ENCODE results near the gene PCP4L1.
"Not testable (repeated sequence)": the region's sequence is repeated elsewhere in the genome, so short reads cannot be mapped to it uniquely, and the experiment has no call there.

Gene PCP4L1

DNA sequence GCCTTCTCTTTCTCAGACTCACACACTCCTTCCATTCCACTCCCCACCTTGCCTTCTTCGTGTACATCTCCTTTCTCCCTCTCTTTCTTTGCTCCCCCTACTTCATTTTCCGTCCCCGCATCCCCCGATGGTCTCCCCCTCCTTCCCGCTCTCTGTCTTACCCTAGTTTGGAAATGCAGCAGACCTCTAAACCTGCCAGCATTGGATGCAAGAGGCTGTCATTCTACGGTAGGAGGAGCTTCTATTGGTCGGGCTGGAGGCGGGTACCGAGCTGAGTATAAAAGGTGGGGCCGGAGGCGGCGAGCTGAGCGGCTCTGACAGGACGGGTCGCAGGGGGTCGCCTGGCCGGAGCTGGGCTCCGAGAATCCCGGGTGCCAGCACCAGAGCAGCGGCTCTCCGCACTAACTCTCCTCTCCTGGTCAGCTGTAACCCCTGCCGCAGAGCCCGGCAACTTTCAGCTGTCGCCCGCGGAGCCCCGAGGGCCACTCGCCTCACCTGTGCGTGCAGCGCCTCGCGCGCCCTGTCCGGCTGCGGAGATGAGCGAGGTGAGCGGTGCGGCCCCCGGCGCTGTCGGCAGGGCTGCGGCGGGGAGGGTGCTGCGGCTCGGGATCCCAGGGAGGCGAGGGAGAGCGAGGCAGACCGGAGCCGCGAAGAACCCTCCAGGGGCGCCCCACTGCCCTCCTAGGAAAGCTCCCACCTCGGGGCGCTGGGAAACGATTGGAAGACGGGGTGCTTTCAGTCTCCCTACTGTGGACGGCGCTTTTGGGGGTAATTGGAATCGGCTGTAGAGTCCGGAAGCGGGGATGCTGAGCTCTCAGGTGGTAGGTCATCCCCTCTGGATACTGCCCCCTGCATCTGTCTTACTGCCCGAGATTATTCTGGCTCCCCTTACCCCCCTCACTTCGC, at the start of gene PCP4L1:
Gene PCP4L1 (plus strand): TSS at position 307 of the 906 bp plus-strand sequence. CDS start 230 bp downstream, at position 537.
- DNase-seq (ENCODE audit: low read depth in 2 of 2) = peak in 1 of 2 donors; percentile 6

DNA sequence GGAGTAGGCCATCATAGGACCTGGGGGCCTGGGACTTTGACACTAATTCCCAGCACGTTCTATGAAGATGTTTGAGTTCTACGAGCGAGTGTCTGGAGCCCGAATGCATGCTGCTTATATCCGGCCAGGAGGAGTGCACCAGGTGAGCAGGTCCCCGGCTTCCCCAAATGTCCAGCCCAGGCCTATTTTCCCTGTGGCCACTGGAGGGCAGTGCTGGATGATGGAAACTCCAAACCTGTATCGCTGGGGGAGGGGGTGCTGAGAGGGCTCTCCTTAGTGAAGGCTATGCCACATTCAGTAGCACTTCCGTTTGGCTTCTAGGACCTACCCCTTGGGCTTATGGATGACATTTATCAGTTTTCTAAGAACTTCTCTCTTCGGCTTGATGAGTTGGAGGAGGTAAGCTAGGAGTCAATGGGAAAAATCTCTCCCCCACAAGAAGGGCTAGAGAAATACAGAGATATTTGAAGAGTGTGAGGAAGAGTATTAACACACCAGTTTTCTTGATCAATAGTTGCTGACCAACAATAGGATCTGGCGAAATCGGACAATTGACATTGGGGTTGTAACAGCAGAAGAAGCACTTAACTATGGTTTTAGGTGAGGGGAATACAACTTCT, 48.6 kb upstream of the PCP4L1 start:
- DNase-seq (ENCODE audit: low read depth in 2 of 2) = peak; percentile 49 to 53

DNA sequence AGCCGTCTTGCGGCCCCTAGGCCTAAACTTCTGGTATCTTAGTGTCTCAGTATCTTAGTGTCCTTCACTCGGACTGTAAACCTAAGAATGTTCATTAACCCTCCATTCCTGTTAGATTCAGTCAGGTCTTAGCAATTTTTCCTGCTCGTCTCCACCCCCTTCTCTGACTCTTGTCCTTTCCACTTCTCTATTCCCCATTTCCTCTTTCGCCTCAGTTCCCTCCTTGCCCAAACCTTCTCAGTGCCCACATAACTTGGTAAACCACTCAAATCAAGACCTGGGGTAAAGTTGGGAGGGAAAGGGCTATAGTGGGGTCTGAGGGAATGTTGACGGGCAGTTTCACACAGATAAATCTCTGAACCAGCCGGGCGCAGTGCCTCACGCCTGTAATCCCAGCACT, 44.2 kb upstream of the PCP4L1 start:
- no peak for DNase-seq (ENCODE audit: low read depth in 2 of 2)

DNA sequence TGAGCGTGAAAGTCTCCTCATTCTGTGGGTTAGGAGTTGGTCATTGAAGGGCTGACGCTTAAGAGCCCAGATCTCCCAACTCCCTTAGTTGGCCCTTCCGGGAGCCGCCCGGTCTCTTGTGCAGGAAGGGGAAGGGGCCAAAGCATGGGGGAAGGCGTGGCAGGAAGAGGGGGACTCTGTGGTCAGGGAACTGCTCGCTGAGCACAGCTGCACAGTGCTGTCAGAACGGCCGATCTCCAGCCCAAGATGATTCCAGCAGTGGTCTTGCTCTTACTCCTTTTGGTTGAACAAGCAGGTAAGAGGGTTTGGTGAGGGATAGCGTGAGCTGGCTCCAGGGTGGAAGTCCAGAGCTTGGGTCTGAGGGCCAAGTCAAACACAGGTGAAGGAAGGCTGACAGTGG, 43.5 kb upstream of the PCP4L1 start, which contains the start of gene FCER1G:
Gene FCER1G (plus strand): TSS at position 220 of the 400 bp plus-strand sequence. CDS start 27 bp downstream, at position 247.
- no peak for DNase-seq (ENCODE audit: low read depth in 2 of 2)

DNA sequence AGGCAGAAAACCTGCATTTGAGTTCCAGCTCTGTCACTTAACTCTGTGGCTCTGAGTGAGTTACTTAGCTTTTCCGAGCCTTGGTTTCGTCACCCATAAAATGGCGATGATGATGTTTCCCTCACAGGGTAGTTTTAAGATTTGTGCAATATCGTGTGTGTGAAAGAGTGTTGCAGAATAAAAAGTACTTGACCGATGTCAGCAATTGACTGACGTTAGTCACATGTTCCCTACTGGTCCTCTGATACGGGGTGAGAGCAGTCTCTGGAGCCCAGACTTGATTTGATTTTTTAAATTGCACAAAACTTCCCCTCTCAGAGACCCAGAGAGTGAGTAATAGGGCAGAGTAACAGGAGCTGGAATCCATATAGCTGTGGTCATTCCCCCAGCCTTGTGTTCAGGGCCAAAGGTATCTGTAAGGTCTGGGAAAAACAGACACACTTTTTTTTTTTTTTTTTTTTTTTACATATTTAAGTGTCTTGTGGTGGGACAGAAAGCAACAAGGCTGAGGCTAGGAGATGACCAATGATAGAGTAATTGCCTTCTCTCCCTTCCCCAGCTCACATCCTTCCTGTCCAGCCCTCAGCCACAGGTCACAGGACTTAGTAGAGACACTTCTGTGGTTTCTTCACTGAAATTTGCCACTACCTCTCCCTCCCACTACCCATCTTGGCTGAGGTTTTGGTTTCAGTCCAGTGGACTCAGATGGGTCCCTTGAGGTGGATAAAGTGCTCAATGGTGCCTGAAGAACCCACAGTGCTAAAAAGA, 41.4 kb upstream of the PCP4L1 start:
- DNase-seq (ENCODE audit: low read depth in 2 of 2) = no peak

DNA sequence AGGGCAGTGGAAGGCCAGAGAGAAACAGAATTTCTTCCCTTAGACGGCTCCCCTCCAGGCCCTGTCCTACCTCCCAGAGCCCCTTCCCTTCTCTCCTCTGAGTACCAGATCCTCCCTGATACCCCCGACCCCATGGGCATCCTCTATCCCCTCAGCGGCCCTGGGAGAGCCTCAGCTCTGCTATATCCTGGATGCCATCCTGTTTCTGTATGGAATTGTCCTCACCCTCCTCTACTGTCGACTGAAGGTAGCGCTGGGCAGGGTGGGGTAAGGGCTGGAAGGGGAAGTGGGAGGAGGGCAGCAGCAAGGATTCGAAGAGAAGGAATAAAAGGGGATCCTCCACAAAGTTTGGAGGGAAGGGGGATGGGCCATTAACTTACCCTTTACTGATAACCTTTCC, 40.7 kb upstream of the PCP4L1 start:
- DNase-seq (ENCODE audit: low read depth in 2 of 2) = no peak

DNA sequence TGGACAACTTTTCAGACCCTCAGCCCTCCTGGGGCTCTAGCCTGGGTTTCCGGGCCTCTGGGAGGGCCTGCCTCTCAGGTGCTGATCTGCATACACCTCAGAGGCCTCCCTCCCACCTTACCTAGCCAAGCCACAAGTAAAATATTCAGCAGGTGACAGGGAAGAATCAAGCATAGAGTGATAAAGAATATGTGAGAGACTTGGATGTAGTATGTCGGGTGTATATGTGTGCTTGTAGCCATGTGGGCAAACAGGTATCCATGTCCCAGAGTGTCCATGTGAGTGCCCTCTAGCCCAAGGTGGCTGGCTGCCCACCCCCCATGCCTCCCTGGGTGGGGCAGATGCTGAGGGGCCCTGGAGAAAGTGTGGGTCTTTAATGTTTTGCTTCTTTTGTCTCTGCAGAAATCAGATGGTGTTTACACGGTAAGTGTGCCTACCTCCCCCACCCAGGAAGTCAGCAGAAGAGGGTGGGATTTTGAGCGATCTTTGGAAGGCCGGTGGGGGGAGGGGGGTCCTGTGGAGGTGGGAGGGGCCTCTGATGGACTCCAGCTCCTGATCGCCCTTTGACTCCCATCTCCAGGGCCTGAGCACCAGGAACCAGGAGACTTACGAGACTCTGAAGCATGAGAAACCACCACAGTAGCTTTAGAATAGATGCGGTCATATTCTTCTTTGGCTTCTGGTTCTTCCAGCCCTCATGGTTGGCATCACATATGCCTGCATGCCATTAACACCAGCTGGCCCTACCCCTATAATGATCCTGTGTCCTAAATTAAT, 40.1 kb upstream of the PCP4L1 start:
- DNase-seq (ENCODE audit: low read depth in 2 of 2) = no peak

DNA sequence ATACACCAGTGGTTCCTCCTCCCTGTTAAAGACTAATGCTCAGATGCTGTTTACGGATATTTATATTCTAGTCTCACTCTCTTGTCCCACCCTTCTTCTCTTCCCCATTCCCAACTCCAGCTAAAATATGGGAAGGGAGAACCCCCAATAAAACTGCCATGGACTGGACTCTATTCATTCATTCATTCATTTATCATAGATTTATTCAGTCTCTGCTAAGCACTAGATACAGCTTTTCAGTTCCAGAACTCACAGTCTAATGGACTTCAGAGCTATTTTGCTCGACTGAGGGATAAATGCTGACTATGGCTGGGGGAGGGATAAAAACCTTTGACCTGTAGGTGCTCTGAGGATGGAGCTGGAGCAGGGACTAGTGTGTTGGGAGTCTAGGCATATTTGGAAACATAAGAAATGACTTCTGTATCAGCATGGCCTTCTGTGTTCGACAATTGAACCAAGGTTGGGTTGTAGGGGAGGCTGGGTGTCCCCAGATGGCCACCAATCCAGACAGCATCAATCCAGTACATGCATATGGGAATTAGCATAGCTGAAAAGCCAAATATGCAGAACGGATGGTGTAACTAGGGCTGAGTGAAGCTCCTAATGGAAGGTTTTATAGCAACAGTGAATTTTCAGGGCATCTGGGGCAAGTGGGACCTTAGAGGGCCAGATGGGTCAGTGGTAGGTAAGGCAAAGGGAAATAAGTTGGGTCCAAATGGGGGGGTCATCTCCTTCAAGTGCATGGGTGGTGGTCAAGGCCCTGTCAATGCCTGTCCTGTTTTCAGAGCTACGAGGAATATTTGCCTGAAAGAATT, 39.3 kb upstream of the PCP4L1 start:
- DNase-seq (ENCODE audit: low read depth in 2 of 2) = no peak

DNA sequence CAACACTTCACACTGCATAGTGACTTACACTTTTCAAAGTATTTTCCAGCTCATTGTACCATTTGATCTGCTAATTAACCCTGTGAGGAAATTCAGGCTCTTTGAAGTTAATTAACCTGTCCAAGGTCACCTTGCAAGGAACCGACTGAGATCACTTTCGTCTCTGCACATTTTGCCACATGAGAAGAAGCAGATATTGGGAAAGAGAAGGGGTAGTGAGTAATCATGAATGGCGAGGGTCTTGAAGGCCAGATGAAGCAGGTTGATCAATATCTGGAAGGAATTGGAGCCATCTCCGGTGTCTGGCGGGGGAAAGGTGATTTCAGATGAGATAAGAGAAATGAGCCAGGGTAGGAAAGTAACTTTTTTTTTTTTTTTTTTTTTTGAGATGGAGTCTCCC, 38.5 kb upstream of the PCP4L1 start:
- DNase-seq (ENCODE audit: low read depth in 2 of 2) = no peak

DNA sequence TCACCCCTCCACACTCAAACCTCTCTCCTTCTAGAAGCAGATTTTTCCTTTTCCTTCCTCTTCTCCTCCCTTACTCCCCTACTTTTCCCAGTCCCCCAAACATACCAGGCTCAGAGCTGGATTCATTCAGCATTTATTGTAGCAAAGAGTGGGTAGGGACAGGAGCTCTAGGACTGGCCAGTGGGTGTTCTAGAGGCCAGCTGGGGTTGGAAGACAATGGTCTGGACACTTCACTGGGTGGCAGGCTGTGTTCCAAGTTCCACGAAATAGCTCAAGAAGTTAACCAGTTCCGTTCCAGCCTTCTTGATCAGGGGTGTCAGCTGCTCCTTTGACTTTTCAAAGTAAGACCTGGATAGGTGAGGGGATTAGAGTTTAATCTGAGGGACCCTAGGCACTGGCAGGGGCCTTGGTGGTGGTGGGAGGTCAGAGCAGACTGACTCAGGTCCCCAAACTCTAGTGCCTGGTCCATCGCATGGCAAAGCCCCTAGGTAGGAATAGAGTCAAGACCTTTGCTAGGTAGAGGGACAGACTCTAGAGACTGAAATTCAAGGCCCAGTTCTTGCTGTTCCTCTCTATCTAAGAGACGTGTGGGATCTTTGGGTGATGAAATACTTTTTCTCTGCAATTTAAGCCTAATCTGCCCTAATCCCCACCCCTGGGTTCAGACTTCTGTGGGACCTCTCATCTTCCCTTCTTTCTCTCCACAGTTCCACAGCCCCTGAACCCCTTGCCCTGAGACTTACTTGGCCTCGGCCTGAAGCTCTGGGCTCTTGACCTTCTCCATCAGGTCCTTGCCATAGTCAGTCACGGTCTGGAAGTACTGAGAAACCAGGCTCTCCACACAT, 36.1 kb upstream of the PCP4L1 start:
- DNase-seq (ENCODE audit: low read depth in 2 of 2) = no peak

DNA sequence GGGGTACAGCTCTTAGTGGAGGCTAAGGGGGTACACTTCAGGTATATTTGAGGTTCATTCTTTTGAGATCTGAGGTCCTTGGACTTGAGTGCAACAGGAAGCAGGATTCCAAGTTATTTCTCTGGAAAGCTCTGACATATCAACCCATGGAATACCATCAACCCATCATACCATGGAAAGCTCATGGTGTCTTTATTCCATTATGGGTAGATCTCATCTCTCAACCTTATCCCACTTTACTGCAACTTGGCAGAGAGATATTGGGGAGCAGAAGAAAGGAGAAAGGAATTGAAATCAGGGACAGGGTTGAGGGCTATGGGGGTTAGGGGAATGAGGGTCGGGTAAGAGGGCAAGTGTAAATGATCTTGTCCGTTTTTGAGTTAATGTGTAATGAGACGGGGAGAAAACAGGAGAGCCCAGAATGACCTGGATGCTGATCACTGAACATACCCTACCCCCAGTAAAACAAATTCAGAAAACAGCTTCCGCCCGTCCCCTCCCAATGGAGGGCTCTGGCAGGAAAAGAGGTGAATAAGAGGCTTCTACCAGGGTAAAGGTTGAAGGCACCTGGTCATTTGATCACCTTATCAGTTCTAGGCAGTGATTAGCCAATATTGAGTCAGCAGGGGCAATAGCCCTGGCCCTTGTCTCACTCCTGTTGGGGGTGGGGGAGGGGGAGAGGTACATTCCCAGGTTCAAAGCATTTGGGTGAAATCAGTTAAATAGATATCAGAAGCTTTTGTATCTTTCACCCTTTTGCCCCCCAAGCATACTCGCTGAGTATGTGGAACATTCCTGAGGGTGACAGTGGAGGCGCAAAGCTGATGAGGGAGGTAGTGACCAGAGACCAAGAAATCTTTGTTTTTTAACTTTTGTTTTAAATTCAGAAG, 34.5 kb upstream of the PCP4L1 start:
- DNase-seq (ENCODE audit: low read depth in 2 of 2) = no peak

DNA sequence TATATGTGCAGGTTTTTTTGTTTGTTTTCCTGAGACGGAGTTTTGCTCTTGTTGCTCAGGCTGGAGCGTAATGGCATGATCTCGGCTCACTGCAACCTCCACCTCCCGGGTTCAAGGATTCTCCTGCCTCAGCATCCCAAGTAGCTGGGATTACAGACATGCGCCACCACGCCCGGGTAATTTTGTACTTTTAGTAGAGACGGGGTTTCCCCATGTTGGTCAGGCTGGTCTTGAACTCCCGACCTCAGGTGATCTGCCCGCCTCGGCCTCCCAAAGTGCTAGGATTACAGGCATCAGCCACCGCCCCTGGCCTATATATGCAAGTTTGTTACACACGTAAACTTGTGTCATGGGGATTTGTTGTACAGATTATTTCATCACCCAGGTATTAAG, 33.9 kb upstream of the PCP4L1 start:
- DNase-seq (ENCODE audit: low read depth in 2 of 2) = not testable (repeated sequence)

DNA sequence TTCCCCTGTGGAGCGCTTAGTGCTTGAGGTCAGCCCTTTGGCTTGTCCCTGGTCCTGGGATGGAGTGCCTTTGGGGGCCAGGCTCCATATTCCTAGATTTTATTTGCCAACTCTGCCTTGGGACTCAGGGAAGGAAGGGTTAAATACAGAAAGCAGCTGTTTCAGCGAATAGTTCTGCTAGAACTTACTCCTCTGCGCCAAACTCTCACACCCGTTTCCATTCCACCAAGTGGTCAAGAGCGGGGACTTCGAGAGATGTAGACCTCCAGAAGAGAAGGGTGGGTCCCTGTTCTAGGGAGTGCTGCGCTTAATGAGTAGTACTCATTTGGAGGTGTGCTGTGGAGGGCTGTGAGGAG, 33.4 kb upstream of the PCP4L1 start:
- DNase-seq (ENCODE audit: low read depth in 2 of 2) = no peak

DNA sequence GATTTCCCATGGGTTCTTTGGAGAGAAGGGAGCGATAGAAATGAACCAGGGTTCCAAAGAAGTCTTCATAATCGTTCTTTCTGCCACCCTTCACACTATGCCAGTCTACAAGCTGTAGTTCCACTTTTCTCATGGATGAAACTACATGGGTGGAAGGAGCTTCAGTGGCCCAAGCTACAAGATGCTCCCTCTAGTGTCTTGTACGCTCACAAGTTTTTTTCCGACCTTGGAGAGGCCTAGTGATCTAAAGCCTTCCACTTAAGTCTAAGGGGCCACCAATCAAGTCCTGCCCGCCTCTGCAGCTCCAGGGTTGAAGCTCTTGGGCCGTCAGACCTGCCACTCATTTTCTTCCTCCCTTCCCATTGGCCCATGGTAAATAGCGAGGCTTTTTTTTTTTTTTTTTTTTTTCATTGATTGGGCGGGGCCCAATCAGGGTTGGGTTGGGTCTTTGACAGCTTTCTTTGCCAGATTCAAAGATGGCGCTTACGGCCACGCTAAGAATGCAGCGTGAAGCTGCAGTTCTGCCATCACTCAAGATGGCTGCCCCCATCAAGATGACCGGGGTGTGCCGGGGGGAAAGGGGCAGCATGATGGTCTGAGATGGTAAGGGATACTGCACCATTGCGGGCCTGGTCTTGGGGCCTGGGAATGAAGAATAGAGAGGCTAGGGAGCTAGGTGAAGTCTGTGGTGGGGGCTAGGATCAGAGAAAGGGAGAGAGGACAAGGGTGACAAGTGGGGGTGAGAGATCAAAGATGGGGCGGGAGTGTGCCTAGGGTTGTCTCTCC, 32.8 kb upstream of the PCP4L1 start, which contains the start of gene TOMM40L:
Gene TOMM40L (plus strand): TSS at position 527 of the 786 bp plus-strand sequence. CDS start 430 bp downstream, outside the sequence.
- peak; percentile 68 to 69 for DNase-seq (ENCODE audit: low read depth in 2 of 2)

DNA sequence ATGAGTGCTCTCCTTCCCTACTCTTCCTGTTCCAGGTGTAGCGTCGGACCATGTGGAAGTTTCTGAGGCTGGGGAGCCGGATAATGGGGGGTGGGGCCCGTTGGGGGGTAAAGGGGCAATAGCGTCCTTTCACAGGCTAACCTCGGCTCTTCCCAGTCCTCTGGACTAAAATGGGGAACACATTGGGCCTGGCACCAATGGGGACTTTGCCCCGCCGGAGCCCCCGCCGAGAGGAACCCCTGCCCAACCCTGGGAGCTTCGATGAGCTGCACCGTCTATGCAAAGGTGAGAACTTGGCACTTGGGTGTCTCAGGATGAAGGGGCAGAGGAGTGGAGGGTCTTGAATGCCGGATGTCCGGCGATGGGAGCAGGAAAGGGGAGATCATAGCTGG, 32.2 kb upstream of the PCP4L1 start:
- no peak for DNase-seq (ENCODE audit: low read depth in 2 of 2)

DNA sequence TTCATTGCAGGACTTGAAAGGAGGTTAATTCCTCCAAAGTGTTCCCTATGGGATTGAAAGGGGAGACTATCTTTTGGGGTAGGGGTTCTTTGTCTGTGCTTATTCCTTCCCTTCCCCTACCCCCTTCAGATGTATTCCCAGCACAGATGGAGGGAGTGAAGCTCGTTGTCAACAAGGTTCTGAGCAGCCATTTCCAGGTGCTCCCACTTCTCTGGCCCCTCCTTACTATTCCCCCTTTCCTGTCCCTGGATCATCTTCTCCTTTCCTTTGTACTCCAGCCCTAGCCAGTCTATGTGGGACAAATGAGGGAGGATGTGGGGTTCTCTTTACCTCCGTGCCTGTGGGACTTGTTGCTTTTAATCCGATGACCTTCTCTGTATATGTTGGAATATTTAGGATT, 31.8 kb upstream of the PCP4L1 start:
- DNase-seq (ENCODE audit: low read depth in 2 of 2) = no peak

DNA sequence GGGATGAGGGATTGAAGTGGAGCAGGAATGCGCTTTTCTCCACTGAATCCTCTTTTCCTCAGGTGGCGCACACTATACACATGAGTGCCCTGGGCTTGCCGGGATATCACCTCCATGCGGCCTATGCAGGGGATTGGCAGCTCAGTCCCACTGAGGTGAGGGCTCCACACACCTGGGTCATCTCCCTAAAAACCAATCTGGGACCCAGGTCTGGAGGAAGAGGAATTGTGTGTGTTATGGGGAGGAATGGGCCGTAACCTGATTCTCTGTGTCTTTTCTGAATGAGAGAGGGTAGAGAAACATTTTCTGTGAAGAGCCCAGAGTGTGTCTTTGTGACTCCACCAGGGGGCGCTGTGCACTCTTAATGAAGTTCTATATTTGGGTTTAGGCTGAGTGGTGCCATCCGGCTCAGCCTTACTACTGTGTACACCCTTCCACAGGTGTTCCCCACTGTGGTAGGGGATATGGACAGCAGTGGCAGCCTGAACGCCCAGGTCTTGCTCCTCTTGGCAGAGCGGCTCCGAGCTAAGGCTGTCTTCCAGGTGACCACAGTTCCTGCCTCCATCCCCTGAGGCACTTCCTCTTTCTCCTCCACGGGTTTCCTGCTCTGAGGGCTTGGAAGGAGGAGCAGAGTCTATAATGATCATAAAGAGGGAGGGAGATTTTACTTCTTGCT, 31.2 kb upstream of the PCP4L1 start:
- peak; percentile 82 to 84 for DNase-seq (ENCODE audit: low read depth in 2 of 2)
